Kidney epithelial cell (primary cell): ENCODE measurements around the gene MRPS10. TPM values are rescaled to one million over a fixed set of nuclear protein-coding genes. Genes with fewer than 3 reads are reported as not detected.

Experiments used
- DNase-seq: peaks from one replicate; pipeline ENCODE4 v3.0.0-alpha.2; 2010; ENCODE audit warnings: low read depth
- H3K27me3 ChIP-seq: 2 replicates; pipeline ENCODE4 v1.6.0; 2011; ENCODE audit warnings: low read length; ENCODE audit not compliant: control insufficient read depth, insufficient read depth
- H3K36me3 ChIP-seq: 2 replicates; pipeline ENCODE4 v1.5.1; 2011; ENCODE audit warnings: low read length; ENCODE audit not compliant: control insufficient read depth, insufficient read depth
- H3K4me3 ChIP-seq: 2 replicates; pipeline ENCODE4 v1.5.1; 2011; ENCODE audit warnings: low read depth, mild to moderate bottlenecking, control low read depth, low read length
- total RNA-seq: library from RNA; depleted of rRNA; stranded (reverse); fragments of >200 nt; gene quantifications from 2 replicates; pipeline ENCODE4 v1.2.3, GENCODE V29; 2015
- TF ChIP-seq, protein P1 (sequence below): IDR thresholded peaks from 2 replicates; pipeline ENCODE4 v1.5.1; 2011; ENCODE audit warnings: mild to moderate bottlenecking, moderate library complexity, low read length, control low read depth, inconsistent platforms; ENCODE audit not compliant: insufficient read depth, poor library complexity, severe bottlenecking

Gene MRPS10
- total RNA-seq, 1 donor from 2014 or later: 53.1 TPM

DNA sequence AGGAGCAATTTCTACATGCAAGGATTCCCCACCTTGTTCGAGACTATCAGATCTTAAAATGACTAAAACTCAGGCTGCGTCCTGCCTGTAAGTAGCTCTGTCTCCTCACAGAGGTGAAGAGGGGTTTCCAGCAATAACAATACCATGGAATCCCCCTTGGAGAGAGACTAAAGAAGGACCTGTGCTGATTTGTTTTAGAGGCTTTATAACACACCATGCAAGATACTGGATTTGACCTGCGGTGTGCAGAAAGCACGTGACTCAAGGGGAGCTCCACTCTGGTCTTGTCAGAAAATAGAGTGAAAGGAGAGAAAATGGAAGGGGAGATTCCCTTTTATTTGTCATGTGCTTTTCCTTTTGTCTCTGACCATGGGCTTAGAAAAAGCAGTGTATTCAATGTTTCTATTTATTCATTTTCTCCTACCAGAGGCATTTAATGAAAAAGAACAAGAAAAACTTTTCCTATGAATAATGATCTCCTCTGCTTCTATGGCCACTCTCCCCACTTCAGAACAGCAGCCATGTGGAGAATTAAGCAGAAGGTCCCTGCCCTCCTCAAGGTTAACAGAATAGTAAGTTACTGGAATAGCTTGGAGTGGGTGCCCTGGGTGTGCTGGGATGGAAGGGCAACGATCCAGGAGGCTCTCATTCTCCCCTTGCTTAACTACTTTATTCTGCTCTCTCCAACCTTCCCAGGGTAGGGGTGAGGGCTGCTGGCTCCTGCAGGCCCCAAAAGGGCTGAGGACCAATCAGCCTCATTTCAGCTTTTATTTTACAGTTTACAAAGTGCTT lies 19.2 kb upstream of the MRPS10 start:
- TF ChIP-seq, protein P1, sequence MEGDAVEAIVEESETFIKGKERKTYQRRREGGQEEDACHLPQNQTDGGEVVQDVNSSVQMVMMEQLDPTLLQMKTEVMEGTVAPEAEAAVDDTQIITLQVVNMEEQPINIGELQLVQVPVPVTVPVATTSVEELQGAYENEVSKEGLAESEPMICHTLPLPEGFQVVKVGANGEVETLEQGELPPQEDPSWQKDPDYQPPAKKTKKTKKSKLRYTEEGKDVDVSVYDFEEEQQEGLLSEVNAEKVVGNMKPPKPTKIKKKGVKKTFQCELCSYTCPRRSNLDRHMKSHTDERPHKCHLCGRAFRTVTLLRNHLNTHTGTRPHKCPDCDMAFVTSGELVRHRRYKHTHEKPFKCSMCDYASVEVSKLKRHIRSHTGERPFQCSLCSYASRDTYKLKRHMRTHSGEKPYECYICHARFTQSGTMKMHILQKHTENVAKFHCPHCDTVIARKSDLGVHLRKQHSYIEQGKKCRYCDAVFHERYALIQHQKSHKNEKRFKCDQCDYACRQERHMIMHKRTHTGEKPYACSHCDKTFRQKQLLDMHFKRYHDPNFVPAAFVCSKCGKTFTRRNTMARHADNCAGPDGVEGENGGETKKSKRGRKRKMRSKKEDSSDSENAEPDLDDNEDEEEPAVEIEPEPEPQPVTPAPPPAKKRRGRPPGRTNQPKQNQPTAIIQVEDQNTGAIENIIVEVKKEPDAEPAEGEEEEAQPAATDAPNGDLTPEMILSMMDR: no peak
- Histone ChIP-seq H3K36me3 (no peaks in the 10 kb centered on the region), H3K27me3 (no peaks in the 10 kb centered on the region), H3K4me3 (no peak overlapping the region)
- DNase-seq: no peak

DNA sequence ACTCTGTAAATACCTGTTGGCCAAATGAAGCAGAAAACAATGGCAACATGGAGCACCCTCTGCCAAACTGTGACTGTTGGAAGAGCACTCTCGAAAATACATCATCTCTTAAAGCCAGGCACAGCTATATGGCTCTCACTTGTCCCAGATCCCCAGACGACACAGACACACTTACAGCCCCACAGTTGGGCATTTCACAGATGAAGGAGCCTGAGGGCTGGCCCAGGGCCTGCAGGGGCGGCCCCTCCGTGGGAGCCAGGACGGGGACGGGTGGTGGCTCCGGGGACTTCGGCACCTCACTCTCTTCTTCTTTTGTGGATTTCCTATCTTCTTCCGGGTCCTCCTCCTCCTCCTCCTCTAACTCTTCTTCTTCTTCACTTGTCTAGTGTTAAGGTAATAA lies 18.4 kb upstream of the MRPS10 start:
- no peak for DNase-seq
- no peaks in the 10 kb centered on the region for H3K27me3 ChIP-seq
- TF ChIP-seq, protein P1: no peak
- no peaks in the 10 kb centered on the region for H3K36me3 ChIP-seq
- H3K4me3 ChIP-seq: no peak overlapping the region

DNA sequence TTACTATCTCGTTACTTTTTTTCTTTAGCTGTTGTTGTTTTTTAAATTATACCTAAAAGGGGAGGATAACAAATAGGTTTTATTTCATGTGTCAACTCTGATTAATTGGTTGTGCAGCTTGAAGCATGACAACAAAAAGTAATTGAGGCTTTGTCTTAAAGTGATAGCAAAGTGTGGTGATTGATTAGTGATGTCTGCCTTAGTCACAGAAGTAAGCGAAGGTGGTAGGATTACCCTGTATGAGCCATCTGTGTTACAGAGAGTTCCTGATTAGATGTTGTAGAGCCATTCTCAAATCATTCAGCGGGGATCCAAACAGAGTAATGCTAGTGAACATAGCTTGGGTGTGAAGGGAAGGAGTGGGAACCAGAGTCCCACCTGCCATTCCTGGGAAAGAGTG lies 14.4 kb upstream of the MRPS10 start:
- no peak for DNase-seq
- Histone ChIP-seq H3K36me3 (no peaks in the 10 kb centered on the region), H3K27me3 (no peaks in the 10 kb centered on the region), H3K4me3 (no peak overlapping the region)
- TF ChIP-seq, protein P1: no peak

DNA sequence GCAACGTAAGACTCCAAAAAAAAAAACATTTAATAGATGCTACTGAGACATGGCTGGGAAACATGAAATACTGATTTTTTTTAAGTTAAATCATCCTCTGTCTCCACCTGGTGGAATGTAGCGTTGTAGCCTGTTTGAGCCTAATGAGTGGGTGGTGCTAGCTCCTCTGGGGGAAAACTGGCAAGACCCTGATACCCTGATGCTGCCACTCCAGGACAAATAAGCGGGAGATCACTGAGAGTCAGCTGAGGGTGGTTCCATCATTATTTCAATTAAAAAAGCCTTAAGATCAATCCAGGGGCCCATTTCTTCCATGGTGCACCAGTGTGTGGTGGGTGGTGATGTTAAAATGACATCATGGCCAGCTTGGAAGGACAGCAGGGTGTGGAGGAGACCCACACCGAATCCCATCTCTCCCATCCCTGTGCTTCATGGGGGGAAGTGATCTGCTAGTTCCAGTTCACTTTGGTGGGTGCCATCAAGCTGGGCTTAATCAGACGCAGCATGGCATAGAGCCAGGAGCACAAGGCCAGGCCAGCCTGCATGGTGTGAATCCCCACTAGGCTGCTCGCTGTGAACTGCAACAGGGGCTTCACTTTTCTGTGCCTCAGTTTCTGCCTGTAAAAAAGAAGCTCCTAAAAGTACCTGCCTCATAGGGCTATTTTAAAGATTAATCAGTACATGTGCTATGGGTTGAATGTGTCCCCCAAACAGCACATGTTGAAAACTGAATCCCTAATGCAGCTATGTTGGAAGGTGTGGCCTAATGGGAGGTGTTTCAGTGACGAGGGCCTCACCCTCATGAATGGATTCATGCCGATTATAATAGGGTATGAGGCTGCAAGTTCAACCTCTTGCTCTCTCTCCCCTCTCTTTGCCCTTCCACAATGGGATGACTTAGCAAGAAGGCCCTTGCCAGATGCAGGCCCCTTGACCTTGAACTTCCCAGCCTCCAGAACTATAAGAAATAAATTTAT lies 13.0 kb upstream of the MRPS10 start:
- Histone ChIP-seq H3K4me3 (no peak overlapping the region), H3K36me3 (no peaks in the 10 kb centered on the region), H3K27me3 (no peaks in the 10 kb centered on the region)
- TF ChIP-seq, protein P1: peak; percentile 66
- no peak for DNase-seq

DNA sequence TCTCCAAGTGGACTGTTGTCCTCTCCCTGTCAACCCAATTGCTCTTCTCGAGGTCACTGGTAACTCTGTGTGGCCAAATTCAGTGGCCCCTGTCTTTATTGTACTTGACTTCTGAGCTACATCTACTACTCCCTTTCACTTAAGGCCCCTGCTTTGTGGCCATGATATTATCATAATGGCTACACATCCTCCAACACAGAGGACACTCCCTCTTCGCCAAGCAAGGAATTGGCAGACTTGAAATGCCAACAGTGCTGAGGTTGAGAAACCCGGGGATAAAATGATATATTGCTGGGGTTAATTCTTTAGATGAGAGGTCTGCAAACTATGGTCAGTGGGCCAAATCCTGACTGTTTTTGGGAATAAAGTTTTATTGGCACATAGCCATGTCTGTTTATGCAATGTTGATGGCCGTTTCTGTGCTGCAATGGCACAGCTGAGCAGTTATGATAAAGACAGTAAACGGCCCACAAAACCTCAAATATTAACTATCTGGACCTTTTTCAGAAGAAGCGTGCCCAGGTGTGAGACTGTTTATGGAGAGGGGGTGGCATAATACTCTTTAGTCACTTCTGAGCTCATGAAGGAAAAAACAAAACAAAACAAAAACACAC lies 12.0 kb upstream of the MRPS10 start:
- Histone ChIP-seq H3K36me3 (no peaks in the 10 kb centered on the region), H3K4me3 (no peak overlapping the region), H3K27me3 (no peaks in the 10 kb centered on the region)
- TF ChIP-seq, protein P1: no peak
- DNase-seq: no peak
